Activated CD8-positive, alpha-beta memory T cell treated with anti-CD3 and anti-CD28 coated beads for 36 hours (primary cell): ENCODE results near the gene CAMP. TPM values are rescaled to one million over a fixed set of nuclear protein-coding genes. Genes with fewer than 3 reads are reported as not detected.
"Not testable (repeated sequence)": the region's sequence is repeated elsewhere in the genome, so short reads cannot be mapped to it uniquely, and the experiment has no call there.

Source experiments
- CTCF ChIA-PET: fragments of 350-600 bp; sonication (Branson Sonifier 250); formaldehyde crosslinking; loops from one replicate; lab custom pipeline; 2021; ENCODE audit warnings: antibody characterized with exemption; lab: Charles Lee
- POLR2A ChIA-PET: fragments of 350-600 bp; sonication (Branson Sonifier 250); formaldehyde crosslinking; loops from one replicate; lab custom pipeline; 2021; ENCODE audit warnings: antibody characterized with exemption; lab: Charles Lee
- total RNA-seq, 2 experiments: library from RNA; stranded (reverse); gene quantifications; one replicate each; pipeline ENCODE4 v1.2.3, GENCODE V29; 2021

CAMP gene
- total RNA-seq, 2 experiments from 2014 or later = not detected

DNA sequence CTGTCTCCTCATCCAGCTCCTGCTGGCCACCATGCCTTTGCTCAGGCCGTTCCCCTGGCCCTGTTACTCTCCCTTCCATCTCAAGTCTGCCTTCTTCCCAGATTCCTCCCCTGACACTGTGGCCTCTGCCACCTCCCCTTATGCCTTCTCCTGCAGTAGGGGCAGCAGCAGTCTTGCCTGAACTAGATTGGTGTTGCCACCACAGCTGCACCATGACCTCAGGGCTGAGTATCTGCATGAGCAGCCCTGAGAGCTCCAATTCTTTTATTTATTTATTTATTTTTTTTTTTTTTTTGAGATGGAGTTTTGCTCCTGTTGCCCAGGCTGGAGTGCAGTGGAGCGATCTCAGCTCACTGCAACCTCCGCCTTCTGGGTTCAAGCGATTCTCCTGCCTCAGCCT, 13.8 kb upstream of the CAMP start:
- ChIA-PET CTCF (no interaction called here), POLR2A (no interaction called here)

DNA sequence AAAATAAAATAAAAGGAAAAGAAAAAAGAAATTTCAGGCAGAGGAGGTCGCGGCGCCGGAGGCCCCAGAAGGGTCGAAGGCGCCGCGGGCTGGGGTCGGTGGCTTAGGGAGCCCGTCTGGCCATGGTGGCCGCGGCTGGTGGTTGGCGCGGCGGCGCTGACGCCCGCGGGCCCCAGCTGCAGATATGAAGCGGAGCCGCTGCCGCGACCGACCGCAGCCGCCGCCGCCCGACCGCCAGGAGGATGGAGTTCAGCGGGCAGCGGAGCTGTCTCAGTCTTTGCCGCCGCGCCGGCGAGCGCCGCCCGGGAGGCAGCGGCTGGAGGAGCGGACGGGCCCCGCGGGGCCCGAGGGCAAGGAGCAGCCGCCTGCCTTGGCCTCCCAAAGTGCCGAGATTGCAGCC, 12.8 kb upstream of the CAMP start:
- POLR2A ChIA-PET, CTCF ChIA-PET: not testable (repeated sequence)

GRCh38 chr3:48211776-48212175, 11.5 kb upstream of the CAMP start:
- POLR2A ChIA-PET, CTCF ChIA-PET: not testable (repeated sequence)

DNA sequence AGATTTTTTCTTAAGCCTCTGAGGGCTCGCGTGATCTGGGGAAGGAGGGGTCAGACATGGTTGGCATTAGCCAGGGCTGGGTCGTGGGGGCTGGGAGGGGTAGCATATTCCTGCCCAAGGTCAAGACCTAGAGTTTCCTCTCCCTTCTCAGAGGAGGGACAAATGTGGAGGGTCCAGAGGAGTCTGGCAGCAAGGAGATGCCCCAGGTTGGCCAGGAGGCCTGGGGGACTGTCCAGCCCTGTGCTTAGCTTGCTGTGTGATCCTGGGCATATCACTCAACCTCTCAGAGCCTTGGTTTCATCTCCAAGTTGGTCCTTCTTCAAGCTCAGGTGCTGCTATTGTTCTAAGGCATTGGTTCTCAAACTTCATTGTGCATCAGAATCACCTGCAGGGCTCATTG, 9.1 kb upstream of the CAMP start:
- POLR2A ChIA-PET = no interaction called here
- CTCF ChIA-PET = interaction anchor here (1.4 kb wide), 1 partner anchor 9 kb away, joined by 5 read pairs; no protein-coding TSS in a partner anchor

DNA sequence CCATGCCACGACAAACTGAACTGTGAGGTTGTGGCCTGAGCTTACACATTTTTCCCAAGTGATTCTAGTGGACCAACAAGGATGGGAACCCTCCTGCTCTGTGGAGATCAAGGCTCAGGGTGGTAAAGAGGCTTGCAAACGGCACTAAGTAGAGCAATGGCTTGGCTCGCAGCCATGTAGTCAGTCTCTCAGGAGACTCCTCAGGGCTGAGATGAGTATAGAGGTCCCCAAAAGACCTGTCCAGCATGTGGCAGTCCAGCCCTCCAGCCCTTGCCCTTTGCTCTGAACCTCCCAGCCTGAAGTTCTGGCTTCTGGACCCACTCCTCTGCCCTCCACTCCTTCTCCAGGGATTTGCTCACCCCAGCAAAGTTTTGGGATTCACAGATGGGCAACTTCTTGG, 8.3 kb upstream of the CAMP start:
- CTCF ChIA-PET = interaction anchor here (1.4 kb wide), 1 partner anchor 10 kb away, joined by 5 read pairs; no protein-coding TSS in a partner anchor
- POLR2A ChIA-PET = no interaction called here

DNA sequence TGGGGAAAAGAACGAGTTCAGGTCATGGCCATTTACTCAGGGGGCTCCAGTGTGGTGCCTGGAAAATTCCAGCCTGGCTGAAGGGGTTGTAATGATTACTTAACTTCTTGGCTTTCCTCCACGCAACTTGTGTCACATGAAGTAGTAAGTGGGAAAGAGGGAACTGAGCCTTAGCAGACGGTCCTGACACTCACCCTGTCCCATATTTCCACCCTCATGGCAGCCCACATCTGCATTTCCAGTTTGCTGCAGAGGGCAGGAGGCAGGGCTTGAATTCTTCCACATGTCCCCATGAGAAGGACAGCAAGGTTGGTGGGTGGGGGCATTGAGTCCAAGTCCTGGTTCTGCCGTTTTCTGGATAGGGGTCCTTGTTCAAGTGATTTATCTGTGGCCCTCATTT, 7.8 kb upstream of the CAMP start:
- CTCF ChIA-PET = no interaction called here

DNA sequence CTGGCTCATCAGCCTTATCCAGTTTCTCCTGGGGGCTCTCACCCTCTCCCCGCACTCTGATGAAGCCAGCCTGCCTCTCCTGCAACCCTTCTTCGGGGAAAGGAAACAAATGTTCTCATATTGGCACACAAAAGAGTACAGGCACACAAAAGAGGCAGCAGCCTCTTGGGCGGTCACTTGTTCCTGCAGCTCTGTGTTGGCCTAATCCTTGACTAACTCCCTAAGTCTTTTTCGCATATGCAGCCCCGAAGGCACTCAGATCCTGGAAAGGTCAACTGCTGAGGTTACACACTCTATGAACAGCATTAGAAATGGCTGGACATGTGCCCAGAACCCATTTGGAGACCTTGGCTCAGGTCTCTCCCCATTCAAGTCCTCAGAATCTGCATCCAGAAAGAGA, 7.4 kb upstream of the CAMP start:
- ChIA-PET POLR2A (no interaction called here), CTCF (no interaction called here)

More for the DNA sequence above, 7.8 kb upstream of the CAMP start:
- POLR2A ChIA-PET = no interaction called here

- CTCF ChIA-PET = no interaction called here
- POLR2A ChIA-PET = no interaction called here
These were observed 5.8 kb upstream of the CAMP start for GRCh38 chr3:48217449-48217848.

DNA sequence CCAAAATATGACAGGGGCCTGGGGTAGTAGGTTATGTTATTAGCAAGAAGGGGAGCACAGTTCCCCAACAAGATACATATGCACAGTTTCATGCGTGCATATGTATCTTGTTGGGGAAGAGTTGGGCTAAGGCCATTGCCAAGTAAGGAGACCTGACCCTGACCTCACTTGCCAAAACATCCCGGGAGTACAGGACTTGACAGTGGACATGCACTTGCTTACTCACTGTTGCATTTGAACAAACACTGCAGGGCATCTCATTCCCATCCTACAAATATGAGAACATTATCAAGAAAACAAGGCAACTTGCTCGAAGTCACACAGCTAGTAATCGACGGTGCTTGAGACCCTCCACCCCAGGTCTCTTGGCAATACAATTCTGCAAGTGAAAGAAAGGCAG, 4.8 kb upstream of the CAMP start:
- ChIA-PET CTCF (no interaction called here), POLR2A (no interaction called here)

DNA sequence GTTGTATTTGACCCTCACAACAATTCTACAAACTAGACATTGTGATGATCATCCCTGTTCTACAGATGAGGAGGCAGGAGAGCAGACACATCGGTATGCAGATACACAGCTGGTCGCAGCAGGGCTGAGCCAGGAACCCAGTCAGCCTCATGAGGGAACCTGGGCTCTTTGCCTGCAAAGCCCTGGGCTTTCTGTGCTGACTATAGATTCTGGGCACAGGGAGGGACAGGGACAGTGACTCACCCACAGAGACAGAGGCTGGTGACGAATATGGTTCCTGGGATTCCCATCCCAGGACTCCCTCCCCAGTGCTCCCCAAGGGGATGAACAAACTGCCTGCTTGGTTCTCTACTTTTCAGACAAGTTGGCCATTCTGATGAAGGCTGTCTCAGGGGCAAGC, 3.8 kb upstream of the CAMP start:
- CTCF ChIA-PET = no interaction called here

DNA sequence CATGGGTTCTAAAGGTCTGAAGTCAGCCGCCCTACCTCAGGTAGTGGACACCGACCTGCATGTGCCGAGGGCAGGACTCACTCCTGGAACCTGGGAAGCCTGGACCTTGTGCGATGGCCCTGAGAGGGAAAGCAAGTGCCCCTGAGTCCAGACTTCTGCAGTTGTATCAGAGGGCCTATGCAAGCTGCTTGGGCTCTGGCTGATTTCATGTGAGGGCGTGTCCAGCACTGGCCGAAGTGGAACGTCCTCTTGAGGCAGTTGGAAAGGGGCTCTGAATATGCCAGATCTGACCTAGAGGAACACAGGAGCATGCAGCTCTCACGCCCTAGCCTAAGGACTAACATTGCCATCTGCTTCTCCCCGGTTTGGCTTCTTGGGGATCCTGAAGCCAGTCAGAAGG, 2.5 kb upstream of the CAMP start:
- POLR2A ChIA-PET = no interaction called here
- CTCF ChIA-PET = no interaction called here

More for the DNA sequence above, 3.8 kb upstream of the CAMP start:
- POLR2A ChIA-PET = no interaction called here

DNA sequence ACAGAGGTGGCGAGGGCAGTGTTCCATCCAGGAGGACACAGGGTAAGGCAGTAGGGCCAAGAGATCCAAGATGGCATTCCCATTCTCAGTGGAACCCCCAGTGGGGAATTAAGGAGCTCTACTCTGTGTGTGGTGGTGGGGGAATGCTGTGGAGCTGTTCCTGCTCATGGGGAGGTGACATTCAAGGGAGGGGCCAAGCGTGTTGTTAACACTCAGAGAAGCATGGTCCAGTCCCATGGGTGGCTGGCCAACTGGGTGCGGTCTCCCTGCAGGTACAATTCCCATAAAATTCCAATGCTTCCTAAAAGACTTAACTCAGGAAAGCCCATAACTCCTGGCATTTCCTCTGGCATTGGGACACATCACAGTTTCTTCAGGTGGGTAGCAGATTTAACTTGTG, 2.3 kb downstream of the CAMP start:
- POLR2A ChIA-PET = interaction anchor here (0.6 kb wide), 1 partner anchor 13 kb away, joined by 3 read pairs; no protein-coding TSS in a partner anchor
- CTCF ChIA-PET = no interaction called here

GRCh38 chr3:48226939-48227338, 3.6 kb downstream of the CAMP start:
- POLR2A ChIA-PET = no interaction called here
- CTCF ChIA-PET = no interaction called here

DNA sequence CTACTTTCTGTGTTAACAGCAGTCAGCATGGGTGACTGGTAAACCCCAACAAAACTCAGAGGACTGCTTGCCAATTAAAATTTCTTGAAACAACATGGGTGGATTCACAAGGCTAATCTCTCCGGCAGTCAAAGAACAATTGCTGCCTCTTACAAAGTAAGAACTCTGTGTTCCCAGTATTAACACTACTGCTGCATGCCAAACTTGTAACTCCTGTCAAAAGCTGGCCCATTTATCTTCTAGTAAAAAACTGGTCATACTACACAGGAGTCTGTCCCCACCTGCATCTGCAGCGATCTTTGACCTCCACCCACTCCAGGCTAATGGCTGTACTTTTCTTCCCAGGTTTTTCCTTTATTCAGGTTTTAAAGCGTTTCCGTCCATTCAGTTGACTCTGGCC, 8.9 kb downstream of the CAMP start:
- CTCF ChIA-PET = interaction anchor here (0.6 to 2.9 kb wide), 5 partner anchors 9 to 409 kb away, joined by 3 to 16 read pairs (median 3); partner anchors contain the start of gene ZNF589
- POLR2A ChIA-PET = interaction anchor here (0.7 kb wide), 1 partner anchor 36 kb away, joined by 3 read pairs; no protein-coding TSS in a partner anchor

GRCh38 chr3:48232734-48233133, 9.4 kb downstream of the CAMP start:
- POLR2A ChIA-PET = interaction anchor here (0.7 kb wide), 1 partner anchor 36 kb away, joined by 3 read pairs; no protein-coding TSS in a partner anchor
- CTCF ChIA-PET = interaction anchor here (0.6 to 2.9 kb wide), 6 partner anchors 8 to 409 kb away, joined by 3 to 16 read pairs (median 4); partner anchors contain the start of gene ZNF589

- CTCF ChIA-PET = interaction anchor here (0.8 to 1.0 kb wide), 2 partner anchors 167 to 202 kb away, joined by 3 to 4 read pairs; no protein-coding TSS in a partner anchor
These were observed 10.2 kb downstream of the CAMP start for GRCh38 chr3:48233542-48233941.

DNA sequence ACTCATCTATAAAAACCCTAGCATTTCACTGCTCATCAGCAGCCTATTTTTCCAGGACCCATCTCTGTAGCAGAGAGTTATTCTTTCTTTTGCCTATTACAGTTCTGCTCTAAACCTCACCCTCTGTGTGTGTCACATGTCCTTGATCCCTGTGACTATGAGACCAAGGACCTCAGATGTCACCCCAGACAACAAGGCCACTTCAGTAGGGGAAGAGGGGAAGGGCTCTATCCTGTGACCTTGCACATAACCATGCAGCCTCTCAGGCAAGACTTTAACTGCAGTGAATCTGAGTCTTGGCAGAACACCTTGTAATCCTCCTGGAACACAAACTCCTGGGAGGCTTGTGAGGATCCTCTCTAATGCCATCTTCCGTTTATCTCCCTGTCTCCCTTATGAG, 13.2 kb downstream of the CAMP start:
- ChIA-PET POLR2A (no interaction called here), CTCF (interaction anchor here (2.4 kb wide), 1 partner anchor 199 kb away, joined by 12 read pairs; no protein-coding TSS in a partner anchor)

More at GRCh38 chr3:48233542-48233941, 10.2 kb downstream of the CAMP start:
- POLR2A ChIA-PET = no interaction called here

GRCh38 chr3:48238531-48239085, 15.3 kb downstream of the CAMP start:
- ChIA-PET POLR2A (interaction anchor here (0.7 kb wide), 1 partner anchor 13 kb away, joined by 3 read pairs; no protein-coding TSS in a partner anchor), CTCF (interaction anchor here (0.7 kb wide), 2 partner anchors 51 to 198 kb away, joined by 4 read pairs; no protein-coding TSS in a partner anchor)

- ChIA-PET POLR2A (interaction anchor here (0.9 to 1.9 kb wide), 5 partner anchors 28 to 317 kb away, joined by 4 to 11 read pairs (median 6); partner anchors contain the start of gene CDC25A), CTCF (interaction anchor here (0.6 to 2.5 kb wide), 7 partner anchors 8 to 1728 kb away, joined by 3 to 14 read pairs (median 3); no protein-coding TSS in a partner anchor)
These were observed 17.0 kb downstream of the CAMP start for GRCh38 chr3:48240000-48240963.
